Adrenal gland (tissue), 12 donors: ENCODE measurements around the gene ADSS1. TPM values are rescaled to one million over a fixed set of nuclear protein-coding genes. Genes with fewer than 3 reads are reported as not detected.
A peak's percentile ranks its signal among the peaks of the same experiment; 100 is the strongest.

ENCODE experiments used
- DNase-seq, 7 donors: peaks; one replicate each; pipeline ENCODE4 v3.0.0-alpha.2; 2019 to 2020
- H3K27ac ChIP-seq, 5 donors: fragments of 200-600 bp; sonication (generic) in 4 of 5; 1 replicate in 3 of 5; 2 replicates in 2 of 5; pipeline versions ENCODE4 v1.5.1 to v1.8.0; 2016 to 2020; ENCODE audit warnings: mild to moderate bottlenecking in 1 of 5
- H3K27me3 ChIP-seq: fragments of 200-600 bp; 2 replicates; pipeline ENCODE4 v1.8.0; 2021
- H3K36me3 ChIP-seq, 2 donors: fragments of 200-600 bp; replicated peaks in 1 of 2; 1 replicate in 1 of 2; 2 replicates in 1 of 2; pipeline versions ENCODE4 v1.5.1 to v1.8.0; 2018 to 2022
- H3K4me1 ChIP-seq, 2 donors: fragments of 200-600 bp; replicated peaks in 1 of 2; 1 replicate in 1 of 2; 2 replicates in 1 of 2; pipeline versions ENCODE4 v1.5.1 to v1.8.0; 2018 to 2021
- H3K4me3 ChIP-seq, 4 donors: fragments of 200-600 bp; sonication (generic) in 3 of 4; one replicate each; pipeline ENCODE4 v1.5.1; 2016 to 2018
- H3K9me3 ChIP-seq, 3 donors: fragments of 200-600 bp; sonication (generic) in 1 of 3; replicated peaks in 1 of 3; 1 replicate in 2 of 3; 2 replicates in 1 of 3; pipeline versions ENCODE4 v1.5.1 to v1.8.0; 2016 to 2021
- POLR2A ChIP-seq, 2 donors: fragments of 450-650 bp; IDR thresholded peaks; one replicate each; pipeline ENCODE4 v1.6.1; 2017; ENCODE audit warnings: antibody characterized with exemption in 2 of 2, mild to moderate bottlenecking in 2 of 2, moderate library complexity in 1 of 2
- WGBS, 4 donors: extraction: QIAGEN DNeasy Blood & Tissue Kit in 2 of 4; methylation state at CpG; one replicate each; pipeline versions ENCODE4 v1.1.5 to v1.1.7; 2013 to 2017; 5-methylcytosine and 5-hydroxymethylcytosine counted together
- intact Hi-C, 2 donors: fragments of 100-400 bp; cut with DNase I; formaldehyde crosslinking; loops; one replicate each; pipeline versions ENCODE4 v1.14.1 to v1.15.0; 2022 to 2023
- polyA plus RNA-seq, 3 donors: library from polyadenylated mRNA; stranded (reverse); fragments of 200-250 nt in 2 of 3; fragments of 350-450 nt in 1 of 3; fragmentation: Illumina TruSeq in 1 of 3; extraction: RNeasy Lipid Tissue Mini Kit (QIAGEN cat#74804) in 1 of 3; gene quantifications; one replicate each; pipeline ENCODE4 v1.2.3, GENCODE V29; 2013 to 2014
- total RNA-seq, 9 donors: library from RNA; depleted of rRNA in 4 of 9; stranded (reverse); fragments of >200 nt in 4 of 9; fragments of 120-200 nt in 1 of 9; fragmentation: NEBNext Ultra II Directional in 1 of 9; extraction: Animal tissue kit (Norgen Biotek cat#: 25700) in 1 of 9; gene quantifications; one replicate each; pipeline versions ENCODE4 v1.1.0 to v1.2.4, GENCODE V29; 2013 to 2023
- TF ChIP-seq, protein P1 (sequence below), 6 experiments: fragments of 450-650 bp in 4 of 6; fragments of 200-600 bp in 2 of 6; sonication (generic) in 1 of 6; IDR thresholded peaks; 1 replicate in 5 of 6; 2 replicates in 1 of 6; pipeline versions ENCODE4 v1.5.1 to v1.8.0; 2016 to 2021; ENCODE audit warnings: antibody characterized with exemption in 6 of 6, mild to moderate bottlenecking in 2 of 6, moderate library complexity in 1 of 6
- donor health status: healthy with polysubstance abuse.
- donor health status: Bipolar disorder and iron deficiency.
- donor health status: DM: yes; HTN: yes; CAD: no.
- donor health status: DM: no; HTN: no; CAD: no.
- donor health status: DM: no; HTN: no; CAD: no.
- donor health status: DM: yes; HTN: yes; CAD: no.

The ADSS1 gene
- total and polyA plus RNA-seq, 12 donors: 4.0 to 39.1 (median 16.9) TPM

- 34 to 79% (median 62%) methylated on average over 6 to 15 of the region's 15 CpGs for WGBS, 4 donors
- H3K9me3 ChIP-seq: no peaks in the 10 kb centered on the region
- DNase-seq: no peak
- H3K36me3 ChIP-seq: no peaks in the 10 kb centered on the region
- TF ChIP-seq POLR2A (IDR thresholded peaks at IDR 0.05): no peak
- TF ChIP-seq, protein P1, sequence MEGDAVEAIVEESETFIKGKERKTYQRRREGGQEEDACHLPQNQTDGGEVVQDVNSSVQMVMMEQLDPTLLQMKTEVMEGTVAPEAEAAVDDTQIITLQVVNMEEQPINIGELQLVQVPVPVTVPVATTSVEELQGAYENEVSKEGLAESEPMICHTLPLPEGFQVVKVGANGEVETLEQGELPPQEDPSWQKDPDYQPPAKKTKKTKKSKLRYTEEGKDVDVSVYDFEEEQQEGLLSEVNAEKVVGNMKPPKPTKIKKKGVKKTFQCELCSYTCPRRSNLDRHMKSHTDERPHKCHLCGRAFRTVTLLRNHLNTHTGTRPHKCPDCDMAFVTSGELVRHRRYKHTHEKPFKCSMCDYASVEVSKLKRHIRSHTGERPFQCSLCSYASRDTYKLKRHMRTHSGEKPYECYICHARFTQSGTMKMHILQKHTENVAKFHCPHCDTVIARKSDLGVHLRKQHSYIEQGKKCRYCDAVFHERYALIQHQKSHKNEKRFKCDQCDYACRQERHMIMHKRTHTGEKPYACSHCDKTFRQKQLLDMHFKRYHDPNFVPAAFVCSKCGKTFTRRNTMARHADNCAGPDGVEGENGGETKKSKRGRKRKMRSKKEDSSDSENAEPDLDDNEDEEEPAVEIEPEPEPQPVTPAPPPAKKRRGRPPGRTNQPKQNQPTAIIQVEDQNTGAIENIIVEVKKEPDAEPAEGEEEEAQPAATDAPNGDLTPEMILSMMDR (IDR thresholded peaks at IDR 0.05): no peak
- no peak overlapping the region for H3K4me3 ChIP-seq
- H3K27me3 ChIP-seq: no peaks in the 10 kb centered on the region
- intact Hi-C loops: no loop called here
- peak overlapping the region in 1 of 5 donors; percentile 94 for H3K27ac ChIP-seq
- peaks cover 30 to 82% of the 10 kb centered on the region in 2 donors for H3K4me1 ChIP-seq
These were observed 31.6 kb upstream of the ADSS1 start for GRCh38 chr14:104692261-104692938.

DNA sequence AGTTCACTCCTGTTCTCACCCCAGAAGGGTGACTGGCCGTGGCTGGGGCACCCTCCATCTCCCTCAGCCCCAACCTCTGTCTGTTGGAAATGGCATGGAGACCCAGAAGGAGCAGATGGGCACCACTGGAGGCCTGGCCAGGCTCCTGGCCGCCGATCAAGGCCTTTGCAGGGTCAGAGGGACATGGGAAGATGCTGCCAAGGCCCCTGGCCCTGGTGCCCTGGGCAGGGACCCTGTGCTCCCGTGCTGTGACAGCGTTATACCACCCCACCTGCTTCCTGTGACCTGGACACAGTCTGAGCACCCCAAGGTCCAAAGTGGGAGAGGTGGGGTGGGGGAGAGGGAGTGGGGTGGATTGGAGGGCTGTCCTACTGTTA, 31.1 kb upstream of the ADSS1 start:
- WGBS, 4 donors: 44 to 67% (median 53%) methylated on average over 1 to 5 of the region's 5 CpGs
- peak overlapping the region in 1 of 5 donors; percentile 94 for H3K27ac ChIP-seq
- intact Hi-C loops: no loop called here

GRCh38 chr14:104693482-104694431, 30.3 kb upstream of the ADSS1 start:
- H3K4me3 ChIP-seq: no peak overlapping the region
- peaks cover 22 to 76% of the 10 kb centered on the region in 2 donors for H3K4me1 ChIP-seq
- no peak for DNase-seq
- WGBS, 4 donors: 74 to 94% (median 92%) methylated on average over 6 to 26 of the region's 26 CpGs
- H3K9me3 ChIP-seq: no peaks in the 10 kb centered on the region
- H3K36me3 ChIP-seq: no peaks in the 10 kb centered on the region
- H3K27ac ChIP-seq: peak overlapping the region in 1 of 5 donors; percentile 70
- H3K27me3 ChIP-seq: no peaks in the 10 kb centered on the region
- TF ChIP-seq, protein P1 (IDR thresholded peaks at IDR 0.05): no peak
- no peak for TF ChIP-seq POLR2A (IDR thresholded peaks at IDR 0.05)
- intact Hi-C loops: no loop called here

More for the DNA sequence above, 31.1 kb upstream of the ADSS1 start:
- no peak for TF ChIP-seq POLR2A (IDR thresholded peaks at IDR 0.05)
- TF ChIP-seq, protein P1 (IDR thresholded peaks at IDR 0.05): no peak
- DNase-seq: no peak
- H3K4me1 ChIP-seq: peaks cover 26 to 80% of the 10 kb centered on the region in 2 donors
- H3K4me3 ChIP-seq: no peak overlapping the region
- no peaks in the 10 kb centered on the region for H3K36me3 ChIP-seq
- H3K9me3 ChIP-seq: no peaks in the 10 kb centered on the region
- H3K27me3 ChIP-seq: no peaks in the 10 kb centered on the region

- Histone ChIP-seq H3K9me3 (no peaks in the 10 kb centered on the region), H3K27ac (peak overlapping the region in 2 of 5 donors; percentile 12 to 70), H3K27me3 (no peaks in the 10 kb centered on the region), H3K4me1 (peaks cover 18 to 74% of the 10 kb centered on the region in 2 donors), H3K36me3 (no peaks in the 10 kb centered on the region), H3K4me3 (no peak overlapping the region)
- DNase-seq: no peak
- no peak for TF ChIP-seq POLR2A (IDR thresholded peaks at IDR 0.05)
- TF ChIP-seq, protein P1 (IDR thresholded peaks at IDR 0.05): no peak
- intact Hi-C loops: no loop called here
- 68 to 83% (median 77%) methylated on average over 4 to 15 of the region's 15 CpGs for WGBS, 4 donors
These were observed 29.5 kb upstream of the ADSS1 start for GRCh38 chr14:104694475-104694950.
